CD4-positive, alpha-beta T cell treated with Interferon gamma for 1 hour (primary cell): ENCODE results near the gene RPA1.

Experiments
- DNase-seq: peaks from one replicate; pipeline ENCODE4 v3.0.0-alpha.2; 2020

Gene RPA1

DNA sequence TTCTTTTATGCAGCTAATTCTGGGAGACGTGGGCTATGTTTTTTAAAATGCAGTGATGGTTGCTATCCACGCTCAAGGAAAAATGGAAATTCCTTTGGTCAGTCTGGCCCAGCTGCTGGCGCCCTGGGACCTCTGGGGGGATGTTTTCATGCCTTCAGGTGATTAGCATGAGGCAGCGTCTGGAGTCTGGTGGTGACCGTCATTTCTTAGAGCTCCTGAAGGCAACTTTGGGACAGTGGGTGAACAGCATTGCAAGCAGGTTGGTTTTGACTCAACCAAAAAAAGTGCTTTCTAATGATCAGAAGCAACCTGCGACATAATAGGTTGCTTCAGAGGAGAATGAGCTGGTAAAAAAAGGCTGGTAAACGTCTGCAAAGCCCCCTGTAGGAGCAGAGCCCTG lies 82.3 kb downstream of the RPA1 start:
- DNase-seq = no peak

GRCh38 chr17:1913702-1914101 lies 83.9 kb downstream of the RPA1 start:
- no peak for DNase-seq

- no peak for DNase-seq
These were observed 84.9 kb downstream of the RPA1 start for GRCh38 chr17:1914661-1915083.

DNA sequence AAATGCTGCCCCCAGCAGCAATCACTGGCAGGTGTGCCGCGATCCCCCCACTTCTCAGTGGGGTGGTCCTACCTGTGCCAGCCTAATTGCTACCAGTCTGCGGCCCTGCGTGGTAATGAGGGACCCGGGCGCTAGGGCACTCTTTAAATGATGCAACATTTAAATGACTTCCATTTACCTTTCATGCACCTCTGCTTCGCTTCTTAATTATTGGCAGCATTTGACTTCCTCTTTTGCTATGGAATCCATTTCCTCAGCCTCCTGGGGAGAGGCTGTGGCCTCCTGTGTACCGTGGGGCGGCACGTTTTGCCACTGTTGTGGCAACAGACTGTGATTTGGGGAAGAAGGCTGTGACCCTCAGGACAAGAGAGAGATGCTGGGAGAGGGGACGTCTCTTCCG lies 86.1 kb downstream of the RPA1 start:
- DNase-seq = no peak

DNA sequence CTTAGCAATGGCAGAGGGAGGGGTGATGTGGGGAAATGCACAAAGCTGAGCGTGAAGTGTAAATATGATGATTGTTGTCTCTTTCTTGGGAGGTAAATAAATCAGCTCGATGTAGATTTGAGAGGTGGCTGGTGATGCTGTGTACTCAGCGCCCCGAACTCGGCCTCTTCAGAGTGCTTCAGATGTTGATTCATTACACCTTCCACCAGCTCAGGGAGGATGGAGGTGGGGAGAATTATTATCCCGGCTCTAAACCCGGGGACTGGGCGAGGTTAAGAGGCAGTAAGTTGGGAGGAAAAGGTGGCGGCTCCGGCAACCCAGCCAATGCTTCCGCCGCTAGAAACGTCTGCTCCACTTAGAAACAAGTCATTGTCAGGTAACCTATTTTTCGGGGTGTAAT lies 86.5 kb downstream of the RPA1 start:
- DNase-seq = no peak

DNA sequence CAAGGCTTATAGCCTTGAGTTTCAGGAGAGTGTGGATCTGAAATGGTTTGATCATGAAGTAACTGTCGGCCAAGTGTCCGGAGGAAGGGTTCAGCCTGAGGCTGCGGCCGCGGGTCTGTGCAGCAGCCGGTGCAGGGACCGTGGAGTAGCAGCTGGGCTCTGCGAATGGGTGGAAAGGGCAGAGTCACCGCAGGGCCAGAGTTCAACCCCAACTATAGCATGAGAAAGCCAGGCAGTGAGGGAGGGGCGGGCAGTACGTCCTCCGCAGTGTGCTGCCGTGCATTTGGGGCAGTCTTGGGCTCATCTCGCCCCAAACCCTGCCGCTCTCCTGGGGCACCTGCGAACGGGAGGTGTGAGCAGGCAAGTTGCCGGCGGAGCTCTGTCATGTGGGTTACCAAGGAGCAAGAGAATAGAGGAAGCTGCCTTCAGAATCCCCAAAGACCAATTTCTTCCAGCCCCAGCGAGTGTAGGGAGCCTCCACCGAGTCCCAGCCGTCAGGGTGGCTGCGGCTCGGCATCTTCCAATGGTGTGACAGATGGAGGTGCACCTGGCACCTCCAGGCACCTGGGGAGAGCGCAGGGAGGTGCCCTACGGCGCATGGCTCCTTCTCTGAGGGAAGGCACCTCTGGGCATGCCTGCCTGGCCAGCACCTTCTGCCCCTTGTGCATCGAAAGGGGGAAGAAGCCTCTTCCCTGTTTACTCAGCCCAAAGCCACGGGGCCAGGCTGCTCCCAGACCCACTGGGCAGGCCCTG lies 87.3 kb downstream of the RPA1 start:
- DNase-seq = no peak

- no peak for DNase-seq
These were observed 88.7 kb downstream of the RPA1 start for GRCh38 chr17:1918346-1919162.

GRCh38 chr17:1919201-1919600 lies 89.4 kb downstream of the RPA1 start:
- no peak for DNase-seq

DNA sequence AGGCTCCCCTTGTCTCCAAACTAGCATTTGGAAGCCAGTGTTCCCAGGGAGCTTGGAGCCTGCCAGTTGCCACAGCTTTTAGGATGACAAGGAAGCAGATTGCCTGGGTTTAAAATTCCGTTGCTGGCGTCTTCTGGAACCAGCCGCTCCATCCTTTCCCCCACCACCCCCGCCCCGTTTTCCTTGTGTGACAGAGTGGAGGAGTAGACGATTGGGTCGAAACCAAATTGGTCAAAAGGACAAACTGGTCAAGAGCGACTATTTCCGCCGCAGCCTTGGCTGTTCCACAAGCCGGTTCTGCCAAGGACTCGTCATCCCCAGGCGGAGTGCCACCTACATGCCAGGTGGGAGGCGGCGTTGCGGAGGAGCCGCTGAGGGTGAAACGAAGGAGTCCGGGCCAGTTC lies 91.1 kb downstream of the RPA1 start:
- no peak for DNase-seq

DNA sequence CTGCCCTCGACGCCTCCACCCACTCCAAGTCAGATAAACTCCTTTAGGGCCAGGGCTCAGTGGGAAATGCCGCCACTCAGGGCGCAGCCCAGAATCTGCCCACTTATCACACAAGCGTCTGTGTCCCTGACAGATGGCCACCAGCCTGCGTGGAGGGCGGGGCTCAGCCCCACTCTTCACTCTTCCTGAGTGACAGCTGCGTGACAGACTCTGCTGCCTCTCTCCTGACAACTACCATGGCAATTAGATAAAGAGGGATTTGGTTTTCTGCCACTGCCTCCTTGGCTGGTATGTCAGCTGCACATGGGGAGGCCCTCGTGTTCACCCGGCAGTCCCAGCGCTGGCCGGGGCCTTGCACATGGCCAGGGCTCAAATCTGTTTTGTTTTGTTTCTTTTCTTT lies 99.2 kb downstream of the RPA1 start:
- no peak for DNase-seq

- no peak for DNase-seq
These were observed 100.5 kb downstream of the RPA1 start for GRCh38 chr17:1930337-1930645.

GRCh38 chr17:1931844-1932579 lies 102.2 kb downstream of the RPA1 start:
- DNase-seq = no peak

GRCh38 chr17:1933875-1934715 lies 104.3 kb downstream of the RPA1 start:
- no peak for DNase-seq

DNA sequence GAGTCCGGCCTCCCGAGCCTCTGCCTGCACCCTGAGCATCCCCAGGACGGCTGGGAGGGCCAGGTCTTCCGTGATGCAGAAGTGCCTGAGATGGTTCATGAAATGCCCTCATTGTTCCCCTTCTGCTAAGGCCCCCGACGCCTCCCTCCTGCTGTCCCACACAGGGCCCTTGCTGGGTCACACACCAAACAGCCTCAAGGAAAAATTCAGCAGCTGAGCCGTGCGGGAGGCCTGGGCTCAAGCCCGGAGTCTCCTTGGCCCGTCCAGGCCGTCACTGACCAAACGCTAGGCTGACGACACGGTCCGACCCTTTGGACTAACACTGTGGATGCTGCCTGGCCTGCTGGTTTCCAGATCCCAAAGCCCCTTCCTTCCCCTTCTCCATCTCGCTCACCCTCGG lies 105.1 kb downstream of the RPA1 start:
- DNase-seq = no peak

DNA sequence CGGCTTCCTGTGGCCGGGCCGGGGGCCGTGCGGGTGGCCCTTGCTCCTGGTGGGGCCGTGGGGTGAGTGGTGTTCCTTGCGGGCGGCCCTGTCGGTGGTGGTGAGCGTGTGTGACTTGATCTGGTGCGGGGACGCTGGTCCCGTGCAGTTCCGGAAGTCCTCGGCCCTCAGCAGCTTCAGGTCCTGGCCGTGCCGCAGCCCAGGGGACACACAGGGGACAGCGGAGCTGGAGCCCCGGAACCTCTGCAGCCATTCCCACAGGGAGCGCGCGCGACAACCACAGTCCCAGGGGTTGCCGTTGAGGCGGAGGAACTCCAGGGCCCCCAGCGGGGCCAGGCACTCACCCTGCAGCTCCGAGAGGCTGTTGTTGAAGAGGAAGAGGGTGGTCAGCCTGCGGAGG lies 107.0 kb downstream of the RPA1 start:
- no peak for DNase-seq

GRCh38 chr17:1937461-1937860 lies 107.7 kb downstream of the RPA1 start:
- no peak for DNase-seq

GRCh38 chr17:1939981-1940809 lies 110.4 kb downstream of the RPA1 start:
- DNase-seq = no peak

- DNase-seq = no peak
These were observed 111.0 kb downstream of the RPA1 start for GRCh38 chr17:1940810-1941185.

- no peak for DNase-seq
These were observed 111.7 kb downstream of the RPA1 start for GRCh38 chr17:1941272-1942065.

DNA sequence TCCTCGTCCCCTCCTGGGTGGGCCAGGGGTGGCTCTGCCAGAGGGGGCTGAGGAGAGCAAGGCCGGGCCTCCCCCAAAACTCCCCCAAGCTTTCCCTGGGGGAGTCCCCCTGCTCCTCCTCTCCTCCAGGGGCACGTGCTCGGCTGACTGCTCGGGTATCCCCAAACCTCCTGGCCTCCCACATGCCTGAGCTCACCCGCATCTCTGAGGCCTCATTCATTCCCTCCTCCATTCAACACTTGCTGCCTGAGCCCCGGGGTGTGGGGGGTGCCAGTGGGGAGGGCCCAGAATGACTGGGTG lies 112.2 kb downstream of the RPA1 start:
- no peak for DNase-seq

DNA sequence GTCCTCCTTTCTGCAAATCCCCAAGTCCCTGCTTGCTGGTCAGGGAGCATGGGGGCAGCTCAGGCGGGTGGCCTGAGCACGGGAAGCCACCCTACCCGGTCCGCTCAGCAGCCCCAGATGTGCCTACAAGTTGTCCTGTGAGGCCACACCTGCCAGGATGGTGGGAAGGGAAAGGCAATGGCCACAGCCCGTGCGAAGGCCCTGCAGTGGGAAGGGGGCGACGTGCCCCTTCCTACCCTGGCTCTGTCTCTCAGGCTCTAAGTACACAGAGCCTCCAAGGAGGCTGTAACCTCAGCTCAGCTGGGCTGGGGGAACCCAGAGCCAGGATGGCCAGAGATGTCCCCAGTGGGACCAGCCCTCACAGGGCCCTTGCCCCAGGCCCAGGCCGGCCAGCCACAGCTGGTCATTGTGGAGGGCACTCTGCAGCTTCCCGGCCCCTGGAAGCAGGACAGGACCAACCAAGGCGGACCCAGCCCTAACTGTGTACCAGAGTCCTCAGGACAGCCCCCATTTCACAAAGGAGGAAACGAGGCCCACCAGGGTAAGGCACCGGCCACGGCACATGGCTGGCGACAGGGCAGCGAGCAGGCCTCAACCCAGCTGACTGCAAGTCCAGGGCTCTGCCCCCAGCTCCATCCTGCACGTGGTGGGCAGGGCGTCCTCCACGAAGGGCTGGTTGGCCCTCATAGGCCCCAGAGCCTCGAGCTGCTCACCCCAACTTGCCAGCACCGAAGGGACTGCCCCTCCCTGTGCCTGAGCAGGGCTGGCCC lies 113.0 kb downstream of the RPA1 start:
- no peak for DNase-seq
